Measurements from ENCODE around the gene ACO2. TPM values are rescaled to one million over a fixed set of nuclear protein-coding genes. Genes with fewer than 3 reads are reported as not detected.

Gene ACO2
- total RNA-seq, 1 experiment from 2014 or later, result 105 TPM

DNA sequence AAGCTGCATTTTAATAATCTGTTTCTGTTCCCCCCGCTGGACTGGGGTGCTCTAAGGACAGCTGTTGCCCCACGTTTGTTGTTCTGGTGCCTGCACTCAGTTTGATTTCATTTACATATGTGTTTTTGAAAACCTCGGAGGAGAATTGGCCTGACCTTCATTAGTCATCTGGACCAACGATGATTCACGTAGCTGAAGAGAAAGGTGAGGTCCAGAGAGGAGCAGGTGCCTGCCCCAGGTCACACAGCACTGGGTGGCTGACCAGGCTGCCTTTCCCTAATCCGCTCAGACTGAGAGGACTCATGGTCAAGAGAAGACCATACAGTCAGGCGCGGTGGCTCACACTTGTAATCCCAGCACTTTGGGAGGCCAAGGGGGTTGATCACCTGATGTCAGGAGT, 95.6 kb downstream of the ACO2 start:
- H3K36me3 Mint-ChIP-seq (ENCODE audit: insufficient read depth, unreplicated experiment), result no peaks in the 10 kb centered on the region
- POLR2A ChIA-PET, result interaction anchor here (1.1 to 2.8 kb wide), 3 partner anchors 15 to 25 kb away, joined by 3 to 23 read pairs (median 4); partner anchors contain the start of genes PMM1 and POLR3H
- H3K4me3 Mint-ChIP-seq (ENCODE audit: unreplicated experiment), result no peak overlapping the region
- intact Hi-C loops (cut with micrococcal nuclease), result no loop called here
- TF ChIP-seq, protein P1, sequence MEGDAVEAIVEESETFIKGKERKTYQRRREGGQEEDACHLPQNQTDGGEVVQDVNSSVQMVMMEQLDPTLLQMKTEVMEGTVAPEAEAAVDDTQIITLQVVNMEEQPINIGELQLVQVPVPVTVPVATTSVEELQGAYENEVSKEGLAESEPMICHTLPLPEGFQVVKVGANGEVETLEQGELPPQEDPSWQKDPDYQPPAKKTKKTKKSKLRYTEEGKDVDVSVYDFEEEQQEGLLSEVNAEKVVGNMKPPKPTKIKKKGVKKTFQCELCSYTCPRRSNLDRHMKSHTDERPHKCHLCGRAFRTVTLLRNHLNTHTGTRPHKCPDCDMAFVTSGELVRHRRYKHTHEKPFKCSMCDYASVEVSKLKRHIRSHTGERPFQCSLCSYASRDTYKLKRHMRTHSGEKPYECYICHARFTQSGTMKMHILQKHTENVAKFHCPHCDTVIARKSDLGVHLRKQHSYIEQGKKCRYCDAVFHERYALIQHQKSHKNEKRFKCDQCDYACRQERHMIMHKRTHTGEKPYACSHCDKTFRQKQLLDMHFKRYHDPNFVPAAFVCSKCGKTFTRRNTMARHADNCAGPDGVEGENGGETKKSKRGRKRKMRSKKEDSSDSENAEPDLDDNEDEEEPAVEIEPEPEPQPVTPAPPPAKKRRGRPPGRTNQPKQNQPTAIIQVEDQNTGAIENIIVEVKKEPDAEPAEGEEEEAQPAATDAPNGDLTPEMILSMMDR (IDR thresholded peaks at IDR 0.05; ENCODE audit: unreplicated experiment), result no peak
- no peaks in the 10 kb centered on the region for H3K9me3 Mint-ChIP-seq (ENCODE audit: unreplicated experiment)
- no TSS peak for BruUV-seq (replicated peaks)
- peak; percentile 49 for DNase-seq (ENCODE audit: unreplicated experiment)
- H3K4me1 Mint-ChIP-seq (ENCODE audit: insufficient read depth, unreplicated experiment), result peaks cover 8% of the 10 kb centered on the region
- H3K27me3 Mint-ChIP-seq (ENCODE audit: insufficient read depth, unreplicated experiment), result no peaks in the 10 kb centered on the region
- H3K27ac Mint-ChIP-seq (ENCODE audit: low read depth, unreplicated experiment), result no peak overlapping the region
- CTCF ChIA-PET, result interaction anchor here (0.6 kb wide), 1 partner anchor 17 kb away, joined by 3 read pairs; no protein-coding TSS in a partner anchor

DNA sequence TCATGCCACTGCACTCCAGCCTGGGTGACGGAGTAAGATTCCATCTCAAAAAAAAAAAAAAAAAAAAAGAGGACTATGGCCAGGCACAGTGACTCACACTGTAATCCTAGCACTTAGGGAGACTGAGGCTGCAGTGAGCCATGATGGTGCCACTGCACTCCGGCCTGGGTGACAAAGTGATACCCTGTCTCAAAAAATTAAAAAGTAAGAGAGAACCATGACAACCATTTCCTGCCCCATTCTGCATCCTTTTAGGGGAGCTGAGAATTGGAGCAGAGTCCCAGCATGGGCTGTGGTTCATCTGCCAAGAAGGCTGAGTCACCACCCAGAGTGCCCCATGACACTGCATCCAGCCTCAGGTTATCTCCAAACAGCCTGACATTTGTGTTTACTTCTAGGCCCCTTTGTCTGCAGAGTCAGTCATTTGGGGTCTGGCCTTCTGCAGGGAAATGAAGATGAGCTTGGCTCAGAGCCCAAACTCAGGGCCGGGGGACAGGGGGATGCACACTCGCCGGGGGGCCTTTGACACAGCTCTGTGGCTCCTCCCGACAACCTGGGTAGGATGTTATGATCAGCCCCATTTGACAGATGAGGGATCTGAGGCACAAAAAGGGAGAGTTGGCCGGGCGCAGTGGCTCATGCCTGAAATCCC, 96.6 kb downstream of the ACO2 start:
- H3K4me1 Mint-ChIP-seq (ENCODE audit: insufficient read depth, unreplicated experiment), result peaks cover 8% of the 10 kb centered on the region

DNA sequence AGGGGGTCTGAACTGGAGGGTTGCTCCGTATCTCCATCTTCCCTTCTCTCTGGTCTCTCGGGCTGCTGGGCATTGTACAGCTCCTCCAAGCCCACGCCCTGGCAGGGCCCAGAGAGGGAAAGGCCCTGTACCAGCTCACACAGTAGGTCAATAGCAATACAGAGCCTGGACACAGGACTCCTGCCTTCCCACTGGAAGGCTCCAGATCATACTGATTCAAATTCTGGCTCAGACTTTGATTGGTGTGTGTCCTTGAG, 98.5 kb downstream of the ACO2 start:
- CTCF ChIA-PET, result interaction anchor here (0.6 to 1.2 kb wide), 3 partner anchors 14 to 524 kb away, joined by 3 read pairs; no protein-coding TSS in a partner anchor
- DNase-seq (ENCODE audit: unreplicated experiment), result no peak
- POLR2A ChIA-PET, result interaction anchor here (4.2 kb wide), 1 partner anchor 22 kb away, joined by 29 read pairs; the partner anchor contains the start of gene PMM1
- Mint-ChIP-seq H3K36me3 (ENCODE audit: insufficient read depth, unreplicated experiment) (no peaks in the 10 kb centered on the region), H3K4me1 (ENCODE audit: insufficient read depth, unreplicated experiment) (no peaks in the 10 kb centered on the region), H3K27ac (ENCODE audit: low read depth, unreplicated experiment) (no peak overlapping the region), H3K9me3 (ENCODE audit: unreplicated experiment) (peaks cover 5% of the 10 kb centered on the region), H3K27me3 (ENCODE audit: insufficient read depth, unreplicated experiment) (no peaks in the 10 kb centered on the region), H3K4me3 (ENCODE audit: unreplicated experiment) (no peak overlapping the region)
- TF ChIP-seq, protein P1 (IDR thresholded peaks at IDR 0.05; ENCODE audit: unreplicated experiment), result no peak
- intact Hi-C loops (cut with micrococcal nuclease), result no loop called here
- no TSS peak for BruUV-seq (replicated peaks)

More for the DNA sequence above, 96.6 kb downstream of the ACO2 start:
- BruUV-seq (replicated peaks), result no TSS peak
- Mint-ChIP-seq H3K27me3 (ENCODE audit: insufficient read depth, unreplicated experiment) (no peaks in the 10 kb centered on the region), H3K27ac (ENCODE audit: low read depth, unreplicated experiment) (no peak overlapping the region), H3K4me3 (ENCODE audit: unreplicated experiment) (no peak overlapping the region), H3K9me3 (ENCODE audit: unreplicated experiment) (no peaks in the 10 kb centered on the region), H3K36me3 (ENCODE audit: insufficient read depth, unreplicated experiment) (no peaks in the 10 kb centered on the region)
- DNase-seq (ENCODE audit: unreplicated experiment), result peak; percentile 82
- CTCF ChIA-PET, result interaction anchor here (0.6 to 1.0 kb wide), 2 partner anchors 16 to 53 kb away, joined by 3 read pairs; no protein-coding TSS in a partner anchor
- POLR2A ChIA-PET, result interaction anchor here (0.6 to 2.8 kb wide), 4 partner anchors 22 to 75 kb away, joined by 3 to 23 read pairs (median 4); partner anchors contain the start of genes DESI1, PMM1, POLR3H and XRCC6
- intact Hi-C loops (cut with micrococcal nuclease), result no loop called here
- TF ChIP-seq, protein P1 (IDR thresholded peaks at IDR 0.05; ENCODE audit: unreplicated experiment), result no peak

- POLR2A ChIA-PET, result interaction anchor here (0.8 to 4.2 kb wide), 2 partner anchors 11 to 20 kb away, joined by 3 to 29 read pairs; partner anchors contain the start of gene PMM1
- Mint-ChIP-seq H3K27me3 (ENCODE audit: insufficient read depth, unreplicated experiment) (no peaks in the 10 kb centered on the region), H3K9me3 (ENCODE audit: unreplicated experiment) (peaks cover 8% of the 10 kb centered on the region), H3K4me1 (ENCODE audit: insufficient read depth, unreplicated experiment) (no peaks in the 10 kb centered on the region), H3K27ac (ENCODE audit: low read depth, unreplicated experiment) (no peak overlapping the region), H3K36me3 (ENCODE audit: insufficient read depth, unreplicated experiment) (no peaks in the 10 kb centered on the region), H3K4me3 (ENCODE audit: unreplicated experiment) (no peak overlapping the region)
- CTCF ChIA-PET, result interaction anchor here (1.2 kb wide), 1 partner anchor 12 kb away, joined by 3 read pairs; no protein-coding TSS in a partner anchor
- TF ChIP-seq, protein P1 (IDR thresholded peaks at IDR 0.05; ENCODE audit: unreplicated experiment), result no peak
- no TSS peak for BruUV-seq (replicated peaks)
- intact Hi-C loops (cut with micrococcal nuclease), result no loop called here
- DNase-seq (ENCODE audit: unreplicated experiment), result no peak
These were observed 99.9 kb downstream of the ACO2 start for GRCh38 chr22:41568811-41569210.

All from MCF 10A (cell line).